ENCODE results near the gene ADAP1. TPM values are rescaled to one million over a fixed set of nuclear protein-coding genes. Genes with fewer than 3 reads are reported as not detected.

ADAP1 gene
- total RNA-seq, 1 experiment from 2014 or later = 1.8 TPM

- DNase-seq (ENCODE audit: low read depth) = no peak
Measured at GRCh38 chr7:909358-910329, 44.8 kb downstream of the ADAP1 start.

- peak; percentile 47 for DNase-seq (ENCODE audit: low read depth)
Measured at GRCh38 chr7:908591-909357, 45.7 kb downstream of the ADAP1 start.

GRCh38 chr7:908159-908581, 46.3 kb downstream of the ADAP1 start:
- no peak for DNase-seq (ENCODE audit: low read depth)

- DNase-seq (ENCODE audit: low read depth) = peak; percentile 31
Measured at GRCh38 chr7:907158-907980, 47.1 kb downstream of the ADAP1 start.

- no peak for DNase-seq (ENCODE audit: low read depth)
Measured at GRCh38 chr7:906776-907157, 47.7 kb downstream of the ADAP1 start.

GRCh38 chr7:904847-905246, 49.6 kb downstream of the ADAP1 start:
- peak; percentile 83 for DNase-seq (ENCODE audit: low read depth)

- no peak for DNase-seq (ENCODE audit: low read depth)
Measured at GRCh38 chr7:903921-904755, 50.3 kb downstream of the ADAP1 start.

GRCh38 chr7:902996-903395, 51.5 kb downstream of the ADAP1 start:
- DNase-seq (ENCODE audit: low read depth) = no peak

- peak; percentile 93 for DNase-seq (ENCODE audit: low read depth)
Measured at GRCh38 chr7:901388-902154, 52.9 kb downstream of the ADAP1 start.

- DNase-seq (ENCODE audit: low read depth) = no peak
Measured at GRCh38 chr7:901041-901387, 53.5 kb downstream of the ADAP1 start.

GRCh38 chr7:900331-901040, 54.0 kb downstream of the ADAP1 start:
- no peak for DNase-seq (ENCODE audit: low read depth)

GRCh38 chr7:899806-900205, 54.7 kb downstream of the ADAP1 start:
- no peak for DNase-seq (ENCODE audit: low read depth)

- peak; percentile 59 for DNase-seq (ENCODE audit: low read depth)
Measured at GRCh38 chr7:898855-899681, 55.4 kb downstream of the ADAP1 start.

GRCh38 chr7:898460-898854, 56.0 kb downstream of the ADAP1 start:
- no peak for DNase-seq (ENCODE audit: low read depth)

- DNase-seq (ENCODE audit: low read depth) = peak; percentile 28
Measured at GRCh38 chr7:897771-898376, 56.6 kb downstream of the ADAP1 start.

- no peak for DNase-seq (ENCODE audit: low read depth)
Measured at GRCh38 chr7:897086-897485, 57.4 kb downstream of the ADAP1 start.

GRCh38 chr7:896346-897075, 58.0 kb downstream of the ADAP1 start:
- DNase-seq (ENCODE audit: low read depth) = no peak
